Neuronal stem cell (in vitro differentiated cells): Measurements from ENCODE around the gene PLPP2.

ENCODE experiments used
- DNase-seq: peaks from one replicate; pipeline ENCODE4 v3.0.0-alpha.2; 2013; ENCODE audit warnings: low spot score
- H2AFZ ChIP-seq: one replicate; pipeline ENCODE4 v1.6.1; 2013; ENCODE audit warnings: mild to moderate bottlenecking, low read length, inconsistent platforms
- H2AK5ac ChIP-seq: 2 replicates; pipeline ENCODE4 v1.6.1; 2013; ENCODE audit warnings: low read depth, mild to moderate bottlenecking, inconsistent platforms, low read length, moderate library complexity, mixed read lengths
- H2BK120ac ChIP-seq: 2 replicates; pipeline ENCODE4 v1.6.1; 2013; ENCODE audit warnings: low read depth, mild to moderate bottlenecking, inconsistent platforms, low read length, moderate library complexity, mixed read lengths
- H2BK12ac ChIP-seq: one replicate; pipeline ENCODE4 v1.6.1; 2013; ENCODE audit warnings: low read length, inconsistent platforms
- H2BK15ac ChIP-seq: 2 replicates; pipeline ENCODE4 v1.6.1; 2013; ENCODE audit warnings: mild to moderate bottlenecking, low read length, inconsistent platforms, mixed read lengths
- H2BK5ac ChIP-seq: one replicate; pipeline ENCODE4 v1.6.1; 2013; ENCODE audit warnings: inconsistent platforms, mild to moderate bottlenecking, low read length, moderate library complexity
- H3K14ac ChIP-seq: one replicate; pipeline ENCODE4 v1.6.1; 2013; ENCODE audit warnings: low read length, inconsistent platforms
- H3K18ac ChIP-seq: 2 replicates; pipeline ENCODE4 v1.6.1; 2013; ENCODE audit warnings: low read length, inconsistent platforms
- H3K23ac ChIP-seq: 2 replicates; pipeline ENCODE4 v1.6.1; 2013; ENCODE audit warnings: low read depth, mild to moderate bottlenecking, mixed read lengths, low read length, inconsistent platforms; ENCODE audit not compliant: poor library complexity
- H3K27ac ChIP-seq: replicated peaks from 3 replicates; pipeline ENCODE4 v1.5.1; 2013; ENCODE audit warnings: low read length, inconsistent platforms
- H3K27me3 ChIP-seq, 3 experiments: 2 replicates each; pipeline ENCODE4 v1.6.1; 2013; ENCODE audit warnings: low read length in 3 of 3, mild to moderate bottlenecking in 2 of 3, inconsistent platforms in 1 of 3, low read depth in 1 of 3, mixed read lengths in 1 of 3, moderate library complexity in 1 of 3; ENCODE audit not compliant: control insufficient read depth in 3 of 3, insufficient read depth in 3 of 3
- H3K36me3 ChIP-seq, 2 donors: replicated peaks in 1 of 2; 2 replicates each; pipeline ENCODE4 v1.6.1; 2013; ENCODE audit warnings: low read length in 2 of 2; ENCODE audit not compliant: control insufficient read depth in 2 of 2, insufficient read depth in 2 of 2
- H3K4ac ChIP-seq: 2 replicates; pipeline ENCODE4 v1.6.1; 2013; ENCODE audit warnings: inconsistent platforms, mild to moderate bottlenecking, low read length, moderate library complexity
- H3K4me1 ChIP-seq, 2 donors: 1 replicate in 1 of 2; 2 replicates in 1 of 2; pipeline ENCODE4 v1.6.1; 2013; ENCODE audit warnings: low read length in 2 of 2, low read depth in 1 of 2; ENCODE audit not compliant: control insufficient read depth in 2 of 2, insufficient read depth in 1 of 2
- H3K4me2 ChIP-seq: one replicate; pipeline ENCODE4 v1.6.1; 2013; ENCODE audit warnings: mild to moderate bottlenecking, low read length, inconsistent platforms; ENCODE audit not compliant: insufficient read depth, poor library complexity, severe bottlenecking
- H3K4me3 ChIP-seq, 2 donors: 2 replicates each; pipeline ENCODE4 v1.5.1; 2013; ENCODE audit warnings: low read length in 2 of 2, mild to moderate bottlenecking in 2 of 2, inconsistent platforms in 1 of 2, moderate library complexity in 1 of 2
- H3K79me1 ChIP-seq: one replicate; pipeline ENCODE4 v1.6.1; 2013; ENCODE audit warnings: low read depth, mild to moderate bottlenecking, inconsistent platforms, low read length, moderate library complexity
- H3K9ac ChIP-seq: one replicate; pipeline ENCODE4 v1.6.1; 2013; ENCODE audit warnings: mild to moderate bottlenecking, low read depth, low read length, inconsistent platforms; ENCODE audit not compliant: poor library complexity
- H3K9me3 ChIP-seq, 2 donors: replicated peaks in 1 of 2; 2 replicates each; pipeline versions ENCODE3 to v1.6.1; 2013; ENCODE audit warnings: low read length in 2 of 2, mild to moderate bottlenecking in 2 of 2, inconsistent platforms in 1 of 2, low read depth in 1 of 2, mixed read lengths in 1 of 2, moderate library complexity in 1 of 2; ENCODE audit not compliant: control insufficient read depth in 2 of 2, insufficient read depth in 1 of 2
- H4K8ac ChIP-seq: one replicate; pipeline ENCODE4 v1.6.1; 2013; ENCODE audit warnings: low read depth, mild to moderate bottlenecking, inconsistent platforms, low read length, moderate library complexity
- H4K91ac ChIP-seq: one replicate; pipeline ENCODE4 v1.6.1; 2013; ENCODE audit warnings: low read length, low read depth, mild to moderate bottlenecking, inconsistent platforms; ENCODE audit not compliant: poor library complexity
- WGBS, 2 donors: extraction: QIAGEN DNeasy Blood & Tissue Kit; methylation state at CpG; one replicate each; pipeline ENCODE4 v1.1.7; 2013; ENCODE audit warnings: missing lambda C conversion rate in 2 of 2, mixed read lengths in 1 of 2; ENCODE audit not compliant: insufficient read length in 2 of 2, insufficient replicate concordance in 1 of 2; ENCODE audit errors: extremely low coverage in 2 of 2; 5-methylcytosine and 5-hydroxymethylcytosine counted together

PLPP2 gene

DNA sequence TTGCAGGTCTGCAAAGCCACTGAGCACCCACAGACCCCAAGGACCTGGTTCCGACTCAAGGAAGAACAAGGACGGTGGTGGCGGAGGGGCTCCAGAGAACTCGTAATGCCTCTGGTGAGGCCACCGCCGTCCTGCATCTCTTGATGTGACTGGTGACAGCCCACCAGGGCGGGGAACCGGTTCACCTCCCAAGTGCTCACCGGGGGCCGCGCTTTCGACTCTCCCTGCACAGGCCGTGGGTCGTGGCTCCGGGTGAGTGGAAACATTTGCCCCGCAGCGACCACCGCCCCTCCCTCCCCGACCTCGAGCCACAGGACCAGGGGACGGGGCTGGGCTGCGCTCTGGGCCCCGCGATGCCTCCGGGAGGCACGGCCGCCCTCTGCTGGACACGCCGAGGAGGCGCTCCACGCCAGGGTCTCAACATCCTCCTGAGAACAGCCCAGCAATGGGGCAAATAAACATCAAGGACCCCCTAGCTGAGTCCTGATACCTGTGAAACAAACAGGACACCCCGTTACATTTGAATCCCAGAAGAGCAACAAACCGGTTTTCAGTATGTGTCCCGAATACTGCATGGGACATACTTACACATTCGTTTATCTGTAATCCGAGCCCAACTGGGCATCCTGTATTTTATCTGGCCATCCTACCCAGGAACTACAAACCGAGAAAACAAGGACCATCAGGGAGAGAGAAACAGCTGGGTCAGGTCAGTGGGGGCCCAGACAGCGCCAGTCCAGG lies 3.9 kb upstream of the PLPP2 start:
- Histone ChIP-seq H3K9me3 (peaks cover 2 to 13% of the 10 kb centered on the region in 2 donors), H3K4ac (no peak overlapping the region), H3K27me3 (peaks cover 16 to 56% (median 46%) of the 10 kb centered on the region in 3 experiments), H4K91ac (no peak overlapping the region), H3K14ac (peak overlapping the region; percentile 58), H3K23ac (peak overlapping the region; percentile 8), H3K4me3 (peak overlapping the region in 1 of 2 donors; percentile 23), H3K18ac (peak overlapping the region; percentile 78), H3K27ac (peak overlapping the region; percentile 24), H4K8ac (no peak overlapping the region), H2BK5ac (no peak overlapping the region), H3K4me1 (peaks cover 12 to 13% of the 10 kb centered on the region in 2 donors), H3K36me3 (no peaks in the 10 kb centered on the region), H3K79me1 (no peaks in the 10 kb centered on the region), H2BK12ac (no peak overlapping the region), H2BK15ac (no peak overlapping the region), H3K9ac (no peak overlapping the region), H2BK120ac (no peak overlapping the region), H2AFZ (peak overlapping the region; percentile 80), H2AK5ac (peak overlapping the region; percentile 25), H3K4me2 (peak overlapping the region; percentile 65)
- WGBS, 2 donors, result no CpG with 5 or more reads among the region's 38 CpGs
- DNase-seq, result no peak

GRCh38 chr19:294341-294945 lies 3.2 kb upstream of the PLPP2 start:
- no peak for DNase-seq
- H3K18ac ChIP-seq, result peak overlapping the region; percentile 78
- H3K27me3 ChIP-seq, result peaks cover 16 to 63% (median 53%) of the 10 kb centered on the region in 3 experiments

GRCh38 chr19:293436-294110 lies 2.4 kb upstream of the PLPP2 start:
- H3K9me3 ChIP-seq, result peaks cover 2 to 13% of the 10 kb centered on the region in 2 donors
- H3K14ac ChIP-seq, result no peak overlapping the region
- H2AFZ ChIP-seq, result no peak overlapping the region
- H3K79me1 ChIP-seq, result no peaks in the 10 kb centered on the region
- no peak overlapping the region for H2BK12ac ChIP-seq
- no peak for DNase-seq
- H4K8ac ChIP-seq, result no peak overlapping the region
- H3K4me2 ChIP-seq, result no peak overlapping the region
- H4K91ac ChIP-seq, result no peak overlapping the region
- no CpG with 5 or more reads among the region's 14 CpGs for WGBS, 2 donors
- no peak overlapping the region for H3K27ac ChIP-seq
- no peak overlapping the region for H3K23ac ChIP-seq
- H3K18ac ChIP-seq, result no peak overlapping the region
- H3K4ac ChIP-seq, result no peak overlapping the region
- H2BK120ac ChIP-seq, result no peak overlapping the region
- no peak overlapping the region for H2AK5ac ChIP-seq
- no peak overlapping the region for H2BK5ac ChIP-seq
- no peak overlapping the region for H3K4me3 ChIP-seq
- peaks cover 16 to 71% (median 55%) of the 10 kb centered on the region in 3 experiments for H3K27me3 ChIP-seq
- no peaks in the 10 kb centered on the region for H3K36me3 ChIP-seq
- no peak overlapping the region for H2BK15ac ChIP-seq
- peaks cover 14% of the 10 kb centered on the region in 2 donors for H3K4me1 ChIP-seq
- no peak overlapping the region for H3K9ac ChIP-seq

More at GRCh38 chr19:294341-294945, 3.2 kb upstream of the PLPP2 start:
- no CpG with 5 or more reads among the region's 29 CpGs for WGBS, 2 donors
- peak overlapping the region; percentile 94 for H3K23ac ChIP-seq
- no peak overlapping the region for H4K8ac ChIP-seq
- H3K27ac ChIP-seq, result no peak overlapping the region
- H2BK120ac ChIP-seq, result no peak overlapping the region
- no peaks in the 10 kb centered on the region for H3K36me3 ChIP-seq
- no peaks in the 10 kb centered on the region for H3K79me1 ChIP-seq
- peak overlapping the region; percentile 54 for H3K9ac ChIP-seq
- H3K14ac ChIP-seq, result peak overlapping the region; percentile 58
- peak overlapping the region; percentile 80 for H2AFZ ChIP-seq
- peaks cover 14% of the 10 kb centered on the region in 2 donors for H3K4me1 ChIP-seq
- no peak overlapping the region for H2BK12ac ChIP-seq
- H3K4me3 ChIP-seq, result peak overlapping the region in 1 of 2 donors; percentile 23
- peaks cover 2 to 13% of the 10 kb centered on the region in 2 donors for H3K9me3 ChIP-seq
- peak overlapping the region; percentile 65 for H3K4me2 ChIP-seq
- H4K91ac ChIP-seq, result no peak overlapping the region
- H2BK5ac ChIP-seq, result no peak overlapping the region
- peak overlapping the region; percentile 8 for H2AK5ac ChIP-seq
- H3K4ac ChIP-seq, result no peak overlapping the region
- H2BK15ac ChIP-seq, result no peak overlapping the region

DNA sequence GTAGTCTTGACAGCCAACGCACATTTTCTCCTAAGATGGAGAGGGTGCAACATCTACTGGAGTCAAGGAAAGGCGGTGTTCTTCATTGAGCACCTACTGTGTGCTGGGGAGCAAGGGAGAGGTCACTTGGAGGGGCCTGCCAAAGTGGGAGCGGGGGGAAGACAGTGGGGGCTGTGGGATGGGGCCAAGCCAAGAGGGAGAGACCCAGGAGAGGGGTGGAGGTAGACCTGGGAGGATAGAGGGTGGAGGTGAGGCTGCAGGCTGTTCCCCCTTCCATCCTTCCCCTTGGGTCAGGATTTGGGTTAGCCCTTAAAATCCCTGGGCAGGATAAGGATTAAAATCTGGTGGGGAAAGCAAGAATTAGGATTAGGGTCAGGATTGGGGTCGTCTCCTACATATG lies 1.7 kb upstream of the PLPP2 start:
- H3K14ac ChIP-seq, result no peak overlapping the region
- no peaks in the 10 kb centered on the region for H3K36me3 ChIP-seq
- no CpG with 5 or more reads among the region's 4 CpGs for WGBS, 2 donors
- H3K4ac ChIP-seq, result no peak overlapping the region
- H3K4me3 ChIP-seq, result no peak overlapping the region
- peaks cover 16 to 74% (median 55%) of the 10 kb centered on the region in 3 experiments for H3K27me3 ChIP-seq
- peaks cover 14% of the 10 kb centered on the region in 2 donors for H3K4me1 ChIP-seq
- no peak overlapping the region for H3K4me2 ChIP-seq
- H3K9me3 ChIP-seq, result peaks cover 2 to 13% of the 10 kb centered on the region in 2 donors
- H2BK12ac ChIP-seq, result no peak overlapping the region
- peak overlapping the region; percentile 5 for H2AK5ac ChIP-seq
- no peak overlapping the region for H4K8ac ChIP-seq
- DNase-seq, result no peak
- H3K79me1 ChIP-seq, result no peaks in the 10 kb centered on the region
- no peak overlapping the region for H3K9ac ChIP-seq
- H3K23ac ChIP-seq, result no peak overlapping the region
- no peak overlapping the region for H4K91ac ChIP-seq
- no peak overlapping the region for H2BK15ac ChIP-seq
- H3K27ac ChIP-seq, result no peak overlapping the region
- no peak overlapping the region for H3K18ac ChIP-seq
- no peak overlapping the region for H2AFZ ChIP-seq
- no peak overlapping the region for H2BK120ac ChIP-seq
- H2BK5ac ChIP-seq, result no peak overlapping the region
